Motor neuron (in vitro differentiated cells): ENCODE results near the gene HOXC10. TPM values are rescaled to one million over a fixed set of nuclear protein-coding genes. Genes with fewer than 3 reads are reported as not detected.

Experiments used
- ATAC-seq, 8 experiments: fragments of 200-7000 bp; cut with Tn5 transposase; replicated peaks in 6 of 8; 2 replicates each; pipeline ENCODE4 v1.8.0; 2021; ENCODE audit warnings: mild to moderate bottlenecking in 8 of 8, moderate library complexity in 8 of 8
- H3K27ac ChIP-seq, 2 donors: fragments of 250-450 bp; sonication (Bioruptor Pico); 2 replicates each; pipeline ENCODE4 v1.9.0; 2021; ENCODE audit warnings: antibody characterized with exemption in 2 of 2, mild to moderate bottlenecking in 2 of 2, moderate library complexity in 1 of 2
- H3K4me1 ChIP-seq, 2 donors: fragments of 250-450 bp; sonication (Bioruptor Pico); replicated peaks in 1 of 2; 2 replicates each; pipeline ENCODE4 v1.6.1; 2021; ENCODE audit warnings: antibody characterized with exemption in 2 of 2, mild to moderate bottlenecking in 2 of 2, moderate library complexity in 1 of 2
- H3K4me3 ChIP-seq, 5 donors: fragments of 250-450 bp; sonication (Bioruptor Pico); 2 replicates each; pipeline ENCODE4 v1.9.0; 2021; ENCODE audit warnings: antibody characterized with exemption in 5 of 5, mild to moderate bottlenecking in 5 of 5, moderate library complexity in 4 of 5
- WGBS, 10 experiments: fragments of 450-650 bp; shearing (Covaris generic); methylation state at CpG; one replicate each; pipeline ENCODE4 v1.0.0; 2022; 5-methylcytosine and 5-hydroxymethylcytosine counted together
- in situ Hi-C, 9 experiments: fragments of 400-800 bp; cut with MboI; loops; one replicate each; pipeline ENCODE4 v1.15.0; 2021; ENCODE audit warnings: low sequenced_read_pairs in 9 of 9, low pct_unique_long_range_greater_than_20kb in 2 of 9; ENCODE audit not compliant: unreplicated experiment in 9 of 9
- total RNA-seq, 8 experiments: library from RNA; unstranded; fragments of 300-600 nt; gene quantifications; 2 replicates each; pipeline versions ENCODE4 v1.2.3 to v1.2.4, GENCODE V29; 2022

HOXC10 gene
- total RNA-seq, 8 experiments from 2014 or later, result 0.14 to 75.5 (median 1.0) TPM; not detected in 3

GRCh38 chr12:53942467-53942997, 42.4 kb upstream of the HOXC10 start:
- WGBS, 10 experiments, result 0 to 60% (median 41%) methylated on average over 1 of the region's 2 CpGs; no CpG with 5 or more reads in 6 of the 10 experiments
- in situ Hi-C loops, result loop anchor here in 3 of 9 experiments (25.0 kb wide), 3 partner anchors 130 to 180 kb away; partner anchors contain the start of gene CISTR (in 1 of the 3)
- no peak for ATAC-seq
- Histone ChIP-seq H3K4me1 (no peaks in the 10 kb centered on the region), H3K27ac (no peak overlapping the region), H3K4me3 (no peak overlapping the region)

- Histone ChIP-seq H3K4me1 (no peaks in the 10 kb centered on the region), H3K4me3 (no peak overlapping the region), H3K27ac (no peak overlapping the region)
- in situ Hi-C loops, result loop anchor here in 3 of 9 experiments (25.0 kb wide), 3 partner anchors 132 to 182 kb away; partner anchors contain the start of gene CISTR (in 1 of the 3)
- WGBS, 10 experiments, result 0 to 80% (median 14%) methylated on average over 1 to 2 of the region's 4 CpGs; no CpG with 5 or more reads in 1 of the 10 experiments
- ATAC-seq, result no peak
Observed at GRCh38 chr12:53944209-53944608, 40.7 kb upstream of the HOXC10 start.

DNA sequence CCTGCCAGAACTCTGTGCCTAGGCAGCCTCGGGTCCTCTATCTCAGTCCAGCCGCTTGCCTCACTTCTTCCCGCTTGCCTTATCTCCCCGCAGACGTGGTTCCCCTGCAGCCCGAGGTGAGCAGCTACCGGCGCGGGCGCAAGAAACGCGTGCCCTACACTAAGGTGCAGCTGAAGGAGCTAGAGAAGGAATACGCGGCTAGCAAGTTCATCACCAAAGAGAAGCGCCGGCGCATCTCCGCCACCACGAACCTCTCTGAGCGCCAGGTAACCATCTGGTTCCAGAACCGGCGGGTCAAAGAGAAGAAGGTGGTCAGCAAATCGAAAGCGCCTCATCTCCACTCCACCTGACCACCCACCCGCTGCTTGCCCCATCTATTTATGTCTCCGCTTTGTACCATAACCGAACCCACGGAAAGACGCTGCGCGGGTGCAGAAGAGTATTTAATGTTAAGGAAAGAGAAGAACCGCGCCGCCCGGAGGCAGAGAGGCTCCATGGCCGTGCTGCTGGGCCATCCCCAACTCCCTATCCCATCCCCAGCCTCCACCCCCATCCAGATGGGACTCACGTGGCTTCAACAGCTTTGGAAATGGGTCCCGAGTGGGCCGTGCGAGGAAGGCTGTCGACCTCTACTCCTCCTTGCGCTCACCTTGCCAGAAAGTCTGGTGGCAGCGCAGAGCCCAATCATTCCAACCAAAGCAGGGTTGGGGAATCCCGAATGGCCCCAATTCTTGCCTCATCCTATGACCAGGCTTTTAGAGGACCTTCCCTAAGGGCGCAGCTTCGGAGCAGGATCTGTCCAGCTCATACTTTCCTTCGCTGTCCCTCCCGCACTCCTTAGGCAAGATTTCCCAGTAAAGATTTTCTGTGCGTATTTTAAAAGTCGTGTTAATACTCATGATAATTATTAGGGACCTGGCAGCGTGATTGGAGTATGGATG, 39.8 kb upstream of the HOXC10 start:
- peak in 2 of 8 experiments; percentile 20 to 60 for ATAC-seq
- no peak overlapping the region for H3K4me3 ChIP-seq
- in situ Hi-C loops, result loop anchor here in 3 of 9 experiments (25.0 kb wide), 3 partner anchors 133 to 183 kb away; partner anchors contain the start of gene CISTR (in 1 of the 3)

GRCh38 chr12:53947743-53948142, 37.2 kb upstream of the HOXC10 start:
- peak in 3 of 8 experiments; percentile 48 to 63 (median 59) for ATAC-seq
- H3K4me1 ChIP-seq, result no peaks in the 10 kb centered on the region
- H3K27ac ChIP-seq, result no peak overlapping the region
- H3K4me3 ChIP-seq, result no peak overlapping the region
- in situ Hi-C loops, result loop anchor here in 3 of 9 experiments (25.0 kb wide), 3 partner anchors 135 to 185 kb away; partner anchors contain the start of gene CISTR (in 1 of the 3)

More for the DNA sequence above, 39.8 kb upstream of the HOXC10 start:
- Histone ChIP-seq H3K4me1 (no peaks in the 10 kb centered on the region), H3K27ac (no peak overlapping the region)
- 7 to 66% (median 13%) methylated on average over 1 to 38 of the region's 51 CpGs; no CpG with 5 or more reads in 2 of the 10 experiments for WGBS, 10 experiments

GRCh38 chr12:53948650-53949593, 36.0 kb upstream of the HOXC10 start:
- 33 to 100% (median 48%) methylated on average over 1 to 4 of the region's 9 CpGs; no CpG with 5 or more reads in 2 of the 10 experiments for WGBS, 10 experiments
- peak in 1 of 8 experiments; percentile 32 for ATAC-seq
- no peaks in the 10 kb centered on the region for H3K4me1 ChIP-seq
- in situ Hi-C loops, result loop anchor here in 3 of 9 experiments (25.0 kb wide), 3 partner anchors 137 to 187 kb away; partner anchors contain the start of gene CISTR (in 1 of the 3)
- H3K27ac ChIP-seq, result no peak overlapping the region
- H3K4me3 ChIP-seq, result no peak overlapping the region

- Histone ChIP-seq H3K4me1 (no peaks in the 10 kb centered on the region), H3K4me3 (no peak overlapping the region), H3K27ac (no peak overlapping the region)
- in situ Hi-C loops, result loop anchor here in 3 of 9 experiments (25.0 kb wide), 3 partner anchors 138 to 188 kb away; partner anchors contain the start of gene CISTR (in 1 of the 3)
- no peak for ATAC-seq
- 20% methylated on average over 1 of the region's 34 CpGs; no CpG with 5 or more reads in 9 of the 10 experiments for WGBS, 10 experiments
Observed at GRCh38 chr12:53949631-53950436, 35.1 kb upstream of the HOXC10 start.

DNA sequence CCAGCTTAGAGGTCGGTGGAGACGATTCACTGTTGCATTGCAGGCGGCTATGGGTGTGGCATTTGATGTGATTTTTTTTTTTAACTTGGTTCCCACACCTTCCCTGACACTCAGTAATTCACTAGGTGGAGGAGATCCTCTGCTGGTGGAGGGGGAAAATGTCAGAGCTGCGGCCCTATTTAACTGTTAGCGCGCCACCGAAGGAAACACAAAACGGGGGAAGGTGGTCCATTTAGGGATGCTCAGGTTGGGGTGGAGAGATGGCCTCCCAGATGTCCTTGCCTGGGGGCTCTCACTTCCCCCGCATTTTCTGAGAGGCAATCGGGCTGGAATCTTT, 34.5 kb upstream of the HOXC10 start:
- Histone ChIP-seq H3K4me3 (no peak overlapping the region), H3K4me1 (no peaks in the 10 kb centered on the region), H3K27ac (no peak overlapping the region)
- ATAC-seq, result peak in 2 of 8 experiments; percentile 6 to 13
- in situ Hi-C loops, result no loop called here
- 0 to 23% (median 12%) methylated on average over 2 to 6 of the region's 10 CpGs; no CpG with 5 or more reads in 4 of the 10 experiments for WGBS, 10 experiments

DNA sequence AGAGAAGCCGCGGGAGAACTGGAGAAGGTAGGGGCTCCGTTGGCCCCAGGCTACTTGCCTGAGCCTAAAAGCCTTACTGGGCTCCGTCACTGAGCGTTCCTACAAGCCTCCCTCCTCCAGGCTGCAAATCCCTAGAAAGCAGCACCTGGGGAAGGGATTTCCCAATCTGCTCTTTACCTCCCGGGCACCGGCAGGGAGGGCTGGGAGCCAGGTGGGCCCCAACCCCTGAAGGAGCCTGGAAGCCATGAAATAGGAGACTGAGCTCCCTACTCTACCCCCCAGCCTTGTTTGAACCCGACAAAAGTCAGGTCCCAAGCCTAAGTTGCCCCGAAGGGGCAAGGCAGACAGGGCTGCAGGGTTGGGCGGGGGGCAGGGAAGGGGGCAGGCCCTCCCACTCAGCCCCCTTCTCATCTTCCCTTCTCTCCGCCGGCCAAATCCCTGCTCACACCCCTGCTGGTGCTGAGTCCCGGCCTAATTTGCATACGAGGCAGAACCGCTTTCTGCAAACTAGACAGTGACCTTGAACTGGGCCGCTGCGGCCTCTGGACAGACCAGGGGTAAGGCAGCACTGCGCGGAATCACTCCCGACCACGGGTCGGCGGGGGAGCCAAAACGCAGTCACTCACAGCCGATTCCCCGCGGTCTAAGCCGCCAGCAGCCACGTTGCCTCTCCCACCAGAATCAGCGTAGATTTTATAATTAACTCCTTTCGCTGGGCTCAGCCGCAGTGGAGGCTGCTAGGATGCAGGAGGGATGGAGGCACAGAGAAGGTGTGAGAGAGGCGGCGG, 34.0 kb upstream of the HOXC10 start:
- no peaks in the 10 kb centered on the region for H3K4me1 ChIP-seq
- in situ Hi-C loops, result no loop called here
- no peak overlapping the region for H3K27ac ChIP-seq
- 0 to 27% (median 10%) methylated on average over 3 to 20 of the region's 34 CpGs; no CpG with 5 or more reads in 5 of the 10 experiments for WGBS, 10 experiments
- no peak overlapping the region for H3K4me3 ChIP-seq
- no peak for ATAC-seq

DNA sequence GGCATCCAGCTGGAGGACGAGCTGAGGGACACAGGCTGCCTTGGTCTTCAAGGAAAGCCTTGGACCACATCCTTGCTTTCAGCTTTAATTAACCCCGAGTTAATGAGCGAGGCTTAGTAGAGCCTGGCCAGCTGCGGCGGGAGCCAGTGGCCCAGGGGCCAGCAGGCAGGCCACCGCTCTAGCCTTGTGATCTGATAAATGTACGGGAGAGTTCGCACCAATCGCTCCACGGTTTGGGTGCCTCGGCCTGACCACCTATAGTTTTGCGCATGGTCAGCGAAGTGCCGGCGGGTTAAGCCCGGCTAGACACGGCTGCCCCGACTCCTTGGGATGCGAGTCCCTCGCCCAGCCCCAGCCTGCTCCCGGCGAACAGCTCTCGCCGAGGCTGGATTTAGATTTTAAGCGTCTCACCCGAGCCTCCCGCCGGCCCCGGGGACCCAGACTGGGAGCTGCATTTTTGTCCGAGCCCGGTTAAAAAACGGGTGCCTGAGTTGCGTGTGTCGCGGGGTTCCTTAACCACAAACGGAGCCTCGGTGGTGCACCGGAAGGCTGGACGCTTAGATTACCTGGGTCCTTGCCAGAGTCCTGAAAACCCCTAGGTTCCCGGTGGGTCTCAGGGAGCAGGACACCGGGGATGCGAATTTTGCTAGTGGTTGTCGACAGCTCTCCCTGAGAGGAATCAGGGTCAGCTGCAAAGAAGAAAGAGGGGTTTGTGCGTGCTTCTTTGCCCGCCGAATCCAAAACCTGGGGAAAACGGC, 33.2 kb upstream of the HOXC10 start:
- H3K27ac ChIP-seq, result no peak overlapping the region
- ATAC-seq, result no peak
- H3K4me1 ChIP-seq, result no peaks in the 10 kb centered on the region
- no peak overlapping the region for H3K4me3 ChIP-seq
- 4 to 95% (median 5%) methylated on average over 2 to 35 of the region's 47 CpGs; no CpG with 5 or more reads in 2 of the 10 experiments for WGBS, 10 experiments
- in situ Hi-C loops, result no loop called here

DNA sequence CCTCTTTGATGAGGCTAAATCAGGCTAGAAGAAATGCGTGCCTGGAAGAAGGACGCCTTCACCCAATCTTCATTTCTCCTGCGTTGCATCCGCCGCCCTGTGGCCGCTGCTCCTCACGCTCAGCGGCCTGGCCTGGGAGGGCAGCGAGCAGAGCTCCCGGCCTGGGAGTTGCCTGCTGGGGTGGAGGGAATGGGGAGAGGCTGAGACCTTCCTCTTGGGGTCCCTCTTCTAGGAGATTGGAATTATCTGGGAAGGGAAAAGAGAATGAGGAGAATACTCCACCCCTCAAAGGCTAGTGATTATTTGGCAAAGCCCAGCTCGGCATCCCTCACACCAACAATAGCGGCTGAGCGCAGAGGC, 32.6 kb upstream of the HOXC10 start:
- in situ Hi-C loops, result no loop called here
- WGBS, 10 experiments, result 0 to 37% (median 21%) methylated on average over 1 to 8 of the region's 13 CpGs; no CpG with 5 or more reads in 4 of the 10 experiments
- no peak overlapping the region for H3K4me3 ChIP-seq
- H3K27ac ChIP-seq, result no peak overlapping the region
- no peaks in the 10 kb centered on the region for H3K4me1 ChIP-seq
- peak in 1 of 8 experiments; percentile 37 for ATAC-seq
